ENCODE measurements around the gene SRP72.

DNA sequence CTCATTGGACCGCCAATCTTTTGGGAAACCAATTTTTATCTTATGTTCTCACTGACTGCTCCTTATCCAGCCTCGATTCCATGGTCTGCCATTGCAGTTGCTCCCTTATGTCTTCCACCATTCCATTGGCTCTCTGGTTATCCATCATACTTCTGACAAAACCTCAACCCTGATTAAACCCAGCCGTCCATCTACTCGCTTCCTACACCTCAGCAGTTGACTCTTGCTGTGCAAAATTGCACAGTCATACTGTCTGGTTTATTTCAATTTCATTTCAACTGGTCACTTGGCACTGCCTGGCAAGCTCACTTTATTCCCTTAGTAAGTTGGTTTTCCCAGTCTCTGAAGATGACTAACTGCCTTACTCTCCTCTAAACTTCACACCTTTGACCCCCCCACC is 64.4 kb downstream of the SRP72 start:
- TF ChIP-seq EP300 (IDR thresholded peaks at IDR 0.05; ENCODE audit: low read depth) (no peak), POLR2A (IDR thresholded peaks at IDR 0.05) (no peak)
- TF ChIP-seq, protein P1, sequence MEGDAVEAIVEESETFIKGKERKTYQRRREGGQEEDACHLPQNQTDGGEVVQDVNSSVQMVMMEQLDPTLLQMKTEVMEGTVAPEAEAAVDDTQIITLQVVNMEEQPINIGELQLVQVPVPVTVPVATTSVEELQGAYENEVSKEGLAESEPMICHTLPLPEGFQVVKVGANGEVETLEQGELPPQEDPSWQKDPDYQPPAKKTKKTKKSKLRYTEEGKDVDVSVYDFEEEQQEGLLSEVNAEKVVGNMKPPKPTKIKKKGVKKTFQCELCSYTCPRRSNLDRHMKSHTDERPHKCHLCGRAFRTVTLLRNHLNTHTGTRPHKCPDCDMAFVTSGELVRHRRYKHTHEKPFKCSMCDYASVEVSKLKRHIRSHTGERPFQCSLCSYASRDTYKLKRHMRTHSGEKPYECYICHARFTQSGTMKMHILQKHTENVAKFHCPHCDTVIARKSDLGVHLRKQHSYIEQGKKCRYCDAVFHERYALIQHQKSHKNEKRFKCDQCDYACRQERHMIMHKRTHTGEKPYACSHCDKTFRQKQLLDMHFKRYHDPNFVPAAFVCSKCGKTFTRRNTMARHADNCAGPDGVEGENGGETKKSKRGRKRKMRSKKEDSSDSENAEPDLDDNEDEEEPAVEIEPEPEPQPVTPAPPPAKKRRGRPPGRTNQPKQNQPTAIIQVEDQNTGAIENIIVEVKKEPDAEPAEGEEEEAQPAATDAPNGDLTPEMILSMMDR (IDR thresholded peaks at IDR 0.05): no peak
